IPS-18a (cell line): ENCODE data around the gene MGAT4A.
"Not testable (repeated sequence)": the region's sequence is repeated elsewhere in the genome, so short reads cannot be mapped to it uniquely, and the experiment has no call there.

ENCODE experiments used
- H3K27ac ChIP-seq: one replicate; pipeline ENCODE4 v1.5.1; 2013; ENCODE audit warnings: low read length
- H3K27me3 ChIP-seq: one replicate; pipeline ENCODE4 v1.6.1; 2013; ENCODE audit warnings: mild to moderate bottlenecking, low read length; ENCODE audit not compliant: control insufficient read depth, insufficient read depth
- H3K36me3 ChIP-seq: one replicate; pipeline ENCODE4 v1.6.1; 2013; ENCODE audit warnings: low read depth, low read length; ENCODE audit not compliant: control insufficient read depth
- H3K4me1 ChIP-seq: one replicate; pipeline ENCODE4 v1.6.1; 2013; ENCODE audit warnings: low read depth, low read length; ENCODE audit not compliant: control insufficient read depth
- H3K4me3 ChIP-seq: one replicate; pipeline ENCODE4 v1.5.1; 2013; ENCODE audit warnings: low read length
- H3K9ac ChIP-seq: one replicate; pipeline ENCODE4 v1.6.1; 2013; ENCODE audit warnings: mild to moderate bottlenecking, low read length, moderate library complexity
- H3K9me3 ChIP-seq: one replicate; pipeline ENCODE4 v1.6.1; 2013; ENCODE audit warnings: low read depth, low read length; ENCODE audit not compliant: control insufficient read depth

Gene MGAT4A

GRCh38 chr2:98757904-98758421 lies 27.0 kb upstream of the MGAT4A start:
- no peaks in the 10 kb centered on the region for H3K4me1 ChIP-seq
- no peaks in the 10 kb centered on the region for H3K36me3 ChIP-seq
- no peaks in the 10 kb centered on the region for H3K27me3 ChIP-seq
- no peak overlapping the region for H3K9ac ChIP-seq
- no peaks in the 10 kb centered on the region for H3K9me3 ChIP-seq
- H3K4me3 ChIP-seq, result no peak overlapping the region
- no peak overlapping the region for H3K27ac ChIP-seq

DNA sequence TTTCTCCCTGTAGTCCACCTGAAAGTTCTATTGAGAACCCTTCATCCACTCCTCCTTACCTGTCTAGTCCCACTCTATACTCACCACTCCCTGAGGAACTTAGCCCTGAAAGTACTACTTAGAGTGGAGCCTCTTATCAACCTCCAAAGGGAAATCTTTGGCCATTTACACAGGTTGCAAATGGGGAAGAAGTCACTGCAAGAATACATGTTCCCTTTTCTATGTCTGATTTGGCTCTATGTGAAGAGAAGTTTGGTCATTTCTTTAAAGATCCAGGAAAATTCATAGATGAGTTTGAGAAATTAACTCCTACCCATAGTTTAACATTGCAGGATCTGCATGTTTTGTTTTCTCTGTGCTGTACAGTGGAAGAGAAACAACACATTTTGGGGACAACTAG lies 22.9 kb upstream of the MGAT4A start:
- Histone ChIP-seq H3K4me1 (no peaks in the 10 kb centered on the region), H3K9ac (no peak overlapping the region), H3K27ac (no peak overlapping the region), H3K9me3 (no peaks in the 10 kb centered on the region), H3K36me3 (no peaks in the 10 kb centered on the region), H3K4me3 (no peak overlapping the region), H3K27me3 (no peaks in the 10 kb centered on the region)

DNA sequence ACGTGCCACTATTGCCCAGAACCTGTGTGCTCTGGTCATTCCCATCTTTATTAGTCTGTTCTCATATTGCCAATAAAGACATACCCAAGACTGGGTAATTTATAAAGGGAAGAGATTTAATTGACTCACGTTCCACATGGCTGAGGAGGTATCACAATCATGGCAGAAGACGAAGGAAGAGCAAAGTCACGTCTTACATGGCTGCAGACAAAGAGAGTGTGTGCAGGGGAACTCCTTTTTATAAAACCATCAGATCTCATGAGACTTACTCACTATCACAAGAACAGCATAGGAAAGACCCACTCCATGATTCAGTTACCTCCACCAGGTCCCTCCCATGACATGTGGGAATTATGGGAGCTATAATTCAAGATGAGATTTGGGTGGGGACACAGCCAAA lies 21.8 kb upstream of the MGAT4A start:
- H3K4me1 ChIP-seq, result not testable (repeated sequence)

GRCh38 chr2:98751748-98752147 lies 20.8 kb upstream of the MGAT4A start:
- Histone ChIP-seq H3K27me3 (no peaks in the 10 kb centered on the region), H3K36me3 (no peaks in the 10 kb centered on the region), H3K4me3 (no peak overlapping the region), H3K9me3 (no peaks in the 10 kb centered on the region), H3K9ac (no peak overlapping the region), H3K27ac (no peak overlapping the region), H3K4me1 (peaks cover 5% of the 10 kb centered on the region)

More for the DNA sequence above, 21.8 kb upstream of the MGAT4A start:
- not testable (repeated sequence) for H3K4me3 ChIP-seq, H3K27ac ChIP-seq, H3K9ac ChIP-seq, H3K9me3 ChIP-seq, H3K36me3 ChIP-seq, H3K27me3 ChIP-seq

DNA sequence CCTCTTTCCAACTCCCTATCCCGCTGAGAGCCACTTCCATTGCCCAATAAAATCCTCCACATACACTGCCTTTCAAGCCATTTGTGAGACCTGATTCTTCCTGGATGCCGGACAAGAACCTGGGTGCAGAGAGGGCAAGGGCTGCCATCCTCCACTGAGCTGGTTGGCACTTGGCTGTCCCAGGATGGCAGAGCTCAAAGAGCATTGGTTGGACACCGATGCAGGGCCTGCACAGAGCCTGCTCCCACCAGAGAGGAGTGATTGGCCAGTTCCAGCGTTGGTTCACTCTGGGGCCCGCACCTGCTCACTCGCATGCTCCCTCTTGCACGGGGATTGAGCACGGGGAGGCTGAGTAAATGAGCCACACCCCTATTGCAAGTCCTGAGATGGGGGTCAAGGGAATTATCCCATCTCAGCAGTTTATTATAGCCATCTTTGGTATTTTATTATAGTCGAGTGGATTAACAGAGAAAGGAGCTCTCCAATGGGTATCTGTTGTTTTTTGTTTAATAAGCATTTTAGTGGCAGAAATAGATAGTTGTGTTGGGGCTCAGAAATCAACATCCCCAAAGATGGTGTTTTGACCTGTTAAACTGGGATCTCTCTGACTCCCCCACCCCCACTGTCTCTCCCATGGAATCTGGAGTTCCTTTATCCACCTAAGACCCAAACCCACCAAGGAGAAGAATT lies 19.8 kb upstream of the MGAT4A start:
- H3K36me3 ChIP-seq, result no peaks in the 10 kb centered on the region
- no peaks in the 10 kb centered on the region for H3K9me3 ChIP-seq
- peaks cover 5% of the 10 kb centered on the region for H3K4me1 ChIP-seq
- no peak overlapping the region for H3K4me3 ChIP-seq
- no peaks in the 10 kb centered on the region for H3K27me3 ChIP-seq
- H3K27ac ChIP-seq, result no peak overlapping the region
- H3K9ac ChIP-seq, result no peak overlapping the region

DNA sequence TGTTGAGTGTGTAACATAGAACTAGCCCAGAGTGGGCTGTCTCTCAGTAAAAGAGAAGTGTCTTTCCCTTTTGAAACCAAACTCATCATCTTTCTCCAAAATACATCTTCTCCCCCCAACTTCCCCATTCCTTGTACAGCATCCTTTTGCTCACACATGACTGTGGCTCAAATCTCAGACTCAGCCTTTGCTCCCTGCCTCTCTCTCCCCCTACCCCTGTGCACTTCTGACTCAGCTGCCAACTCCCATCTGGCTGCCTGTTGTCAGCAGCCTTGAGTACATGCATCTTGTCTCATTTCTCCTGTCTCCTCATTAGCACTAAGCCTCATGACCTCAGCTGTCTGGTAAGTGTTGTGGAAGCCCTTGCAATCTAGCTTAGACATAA lies 18.1 kb upstream of the MGAT4A start:
- no peaks in the 10 kb centered on the region for H3K36me3 ChIP-seq
- H3K27ac ChIP-seq, result no peak overlapping the region
- no peak overlapping the region for H3K4me3 ChIP-seq
- no peak overlapping the region for H3K9ac ChIP-seq
- no peaks in the 10 kb centered on the region for H3K9me3 ChIP-seq
- peaks cover 5% of the 10 kb centered on the region for H3K4me1 ChIP-seq
- H3K27me3 ChIP-seq, result no peaks in the 10 kb centered on the region

DNA sequence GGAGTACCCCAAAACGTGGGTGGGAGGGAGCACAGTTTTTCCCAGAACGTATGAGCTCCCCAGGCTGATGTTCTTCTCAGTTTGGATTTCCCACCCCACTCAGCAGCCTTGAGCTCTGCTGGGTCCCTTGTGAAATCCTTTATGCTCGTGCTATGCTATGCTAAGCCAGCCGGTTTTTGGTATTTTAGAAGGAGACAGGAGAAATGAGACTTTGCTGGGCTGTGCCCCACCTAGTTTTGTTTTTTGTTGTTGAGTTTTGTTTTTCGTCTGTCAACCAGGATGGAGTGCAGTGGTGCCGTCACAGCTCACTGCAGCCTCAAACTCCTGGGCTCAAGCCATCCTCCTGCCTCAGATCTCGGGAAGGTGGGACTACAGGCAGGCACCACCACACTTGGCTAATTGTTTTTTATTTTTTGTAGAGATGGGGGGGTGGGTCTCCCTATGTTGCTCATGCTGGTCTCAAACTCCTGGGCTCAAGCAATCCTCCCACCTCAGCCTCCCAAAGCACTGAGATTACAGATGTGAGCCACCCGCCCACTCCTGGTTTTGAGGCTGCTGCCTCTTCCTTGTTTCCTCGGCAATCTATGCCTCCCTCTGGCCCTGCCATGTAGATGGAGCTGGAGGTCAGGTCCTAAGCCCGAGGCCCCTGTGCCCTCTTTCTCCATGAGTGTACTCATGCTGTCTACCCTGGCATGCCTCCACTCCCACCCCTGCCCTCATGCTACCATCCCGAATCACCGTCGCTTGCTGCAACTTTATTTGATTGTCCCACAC lies 17.5 kb upstream of the MGAT4A start:
- Histone ChIP-seq H3K4me3 (no peak overlapping the region), H3K27me3 (no peaks in the 10 kb centered on the region), H3K27ac (no peak overlapping the region), H3K4me1 (peaks cover 5% of the 10 kb centered on the region), H3K9ac (no peak overlapping the region), H3K36me3 (no peaks in the 10 kb centered on the region), H3K9me3 (no peaks in the 10 kb centered on the region)

DNA sequence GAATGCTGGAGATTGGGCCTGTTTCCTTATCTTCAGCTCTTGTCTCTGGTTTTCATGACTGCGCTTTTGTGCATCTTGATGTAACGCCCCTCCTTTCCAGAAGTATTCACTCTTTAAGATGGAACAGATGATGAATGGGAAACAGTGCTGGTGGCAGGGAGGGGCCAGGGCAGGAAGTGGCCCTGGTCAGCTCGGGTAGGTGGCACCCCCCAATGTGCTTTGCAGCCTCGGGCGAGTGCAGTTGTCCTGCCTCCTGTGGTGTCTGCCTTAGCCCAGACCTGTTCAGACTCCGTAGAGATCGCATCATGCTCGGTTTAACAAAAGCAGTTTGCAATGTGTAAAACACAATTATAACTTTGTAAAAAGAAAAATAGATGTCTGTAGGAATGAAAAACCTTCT lies 17.0 kb upstream of the MGAT4A start:
- H3K27ac ChIP-seq, result no peak overlapping the region
- H3K36me3 ChIP-seq, result no peaks in the 10 kb centered on the region
- no peak overlapping the region for H3K4me3 ChIP-seq
- no peaks in the 10 kb centered on the region for H3K9me3 ChIP-seq
- H3K27me3 ChIP-seq, result no peaks in the 10 kb centered on the region
- peaks cover 5% of the 10 kb centered on the region for H3K4me1 ChIP-seq
- H3K9ac ChIP-seq, result no peak overlapping the region

- no peak overlapping the region for H3K9ac ChIP-seq
- H3K27me3 ChIP-seq, result no peaks in the 10 kb centered on the region
- no peaks in the 10 kb centered on the region for H3K9me3 ChIP-seq
- peaks cover 5% of the 10 kb centered on the region for H3K4me1 ChIP-seq
- no peak overlapping the region for H3K4me3 ChIP-seq
- H3K27ac ChIP-seq, result no peak overlapping the region
- H3K36me3 ChIP-seq, result no peaks in the 10 kb centered on the region
Measured at GRCh38 chr2:98746426-98746825, 15.5 kb upstream of the MGAT4A start.

DNA sequence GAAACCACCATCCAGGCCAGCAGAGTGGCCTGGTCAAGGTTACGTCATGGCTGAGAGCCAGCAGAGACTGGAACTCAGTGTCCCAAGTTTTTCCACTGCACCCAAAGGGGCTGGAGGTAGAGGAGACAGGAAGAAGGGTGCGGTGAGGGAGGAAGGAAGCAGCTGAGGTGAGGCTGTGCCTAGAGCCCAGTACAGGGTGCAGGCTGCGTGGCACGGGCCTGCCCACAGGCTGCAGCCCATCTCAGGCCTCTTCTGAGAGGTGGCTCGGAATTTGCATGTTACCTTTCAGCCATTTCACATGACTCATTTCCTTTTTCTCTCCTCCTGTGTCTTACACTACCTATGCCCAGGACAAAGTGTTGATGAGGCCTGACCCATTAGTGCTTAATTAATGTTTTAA lies 13.7 kb upstream of the MGAT4A start:
- H3K4me1 ChIP-seq, result peaks cover 5% of the 10 kb centered on the region
- no peak overlapping the region for H3K27ac ChIP-seq
- no peaks in the 10 kb centered on the region for H3K36me3 ChIP-seq
- no peaks in the 10 kb centered on the region for H3K9me3 ChIP-seq
- H3K27me3 ChIP-seq, result no peaks in the 10 kb centered on the region
- no peak overlapping the region for H3K9ac ChIP-seq
- H3K4me3 ChIP-seq, result no peak overlapping the region

DNA sequence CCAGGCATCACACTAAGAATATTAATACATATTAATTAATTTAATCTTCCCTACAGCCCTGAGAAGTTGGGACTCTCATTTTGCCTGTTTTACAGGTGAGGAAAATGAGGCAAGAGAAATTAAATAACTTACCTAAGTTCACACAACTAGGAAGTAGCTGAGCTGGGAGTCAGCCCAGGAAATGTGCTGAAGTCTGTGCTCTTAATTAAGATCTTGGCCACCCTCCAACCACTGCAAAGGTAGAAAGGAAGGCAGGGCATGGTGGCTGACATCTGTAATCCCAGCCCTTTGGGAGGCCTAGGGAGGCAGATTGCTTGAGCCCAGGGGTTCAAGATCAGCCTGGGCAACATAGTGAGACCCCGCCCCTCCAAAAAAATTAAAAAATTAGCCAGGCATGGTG lies 12.9 kb upstream of the MGAT4A start:
- H3K4me3 ChIP-seq, result no peak overlapping the region
- H3K9me3 ChIP-seq, result no peaks in the 10 kb centered on the region
- H3K36me3 ChIP-seq, result no peaks in the 10 kb centered on the region
- H3K4me1 ChIP-seq, result peaks cover 5% of the 10 kb centered on the region
- H3K27ac ChIP-seq, result no peak overlapping the region
- no peak overlapping the region for H3K9ac ChIP-seq
- H3K27me3 ChIP-seq, result no peaks in the 10 kb centered on the region

GRCh38 chr2:98739020-98739419 lies 8.1 kb upstream of the MGAT4A start:
- Histone ChIP-seq H3K27ac (no peak overlapping the region), H3K4me3 (no peak overlapping the region), H3K9me3 (no peaks in the 10 kb centered on the region), H3K9ac (no peak overlapping the region), H3K36me3 (no peaks in the 10 kb centered on the region), H3K4me1 (no peaks in the 10 kb centered on the region), H3K27me3 (no peaks in the 10 kb centered on the region)
